Fibroblast of the conjunctiva (primary cell): ENCODE results near the gene GDPD4.

ENCODE experiments used
- DNase-seq: peaks from one replicate; pipeline ENCODE4 v3.0.0-alpha.2; 2010; ENCODE audit warnings: low read depth

GDPD4 gene

DNA sequence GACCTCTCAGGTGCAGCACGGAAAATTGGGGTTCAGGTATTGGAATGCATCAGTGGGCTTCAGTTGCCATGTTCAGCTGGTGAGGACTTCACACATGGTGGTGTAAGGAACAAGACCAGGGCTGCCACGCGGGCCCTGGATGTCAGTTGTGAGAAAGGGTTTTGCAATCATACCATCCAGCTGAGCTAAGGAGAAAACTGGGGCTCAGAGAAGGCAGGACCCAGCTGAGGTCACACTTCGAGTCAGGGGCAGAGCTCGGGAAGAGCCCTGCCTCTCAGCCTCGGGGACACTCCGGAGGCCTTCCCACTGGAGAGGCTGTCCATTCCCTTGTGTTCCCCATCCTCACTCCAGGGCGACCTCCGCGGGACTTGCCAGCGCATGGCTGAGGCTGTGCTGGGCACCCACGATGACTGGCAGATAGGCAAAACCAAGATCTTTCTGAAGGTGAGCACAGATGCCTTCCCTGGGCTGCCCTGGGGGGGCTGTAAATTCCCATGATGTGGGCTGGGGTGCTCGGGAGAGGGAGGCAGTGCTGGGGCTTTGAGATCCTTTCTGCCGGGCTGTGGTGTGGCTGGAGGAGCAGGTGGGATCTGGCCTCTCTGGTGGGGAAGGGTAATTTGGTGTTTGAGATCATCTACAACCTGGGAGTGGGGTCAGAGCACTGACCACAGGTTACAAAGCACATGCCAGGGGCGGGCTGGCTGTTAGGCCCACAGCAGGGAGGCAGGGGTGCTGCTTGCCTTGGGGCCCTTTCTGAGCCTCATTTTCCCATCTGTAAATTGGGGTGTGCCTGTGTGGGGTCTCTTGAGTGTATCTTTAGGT, 126.3 kb downstream of the GDPD4 start:
- DNase-seq, result no peak

DNA sequence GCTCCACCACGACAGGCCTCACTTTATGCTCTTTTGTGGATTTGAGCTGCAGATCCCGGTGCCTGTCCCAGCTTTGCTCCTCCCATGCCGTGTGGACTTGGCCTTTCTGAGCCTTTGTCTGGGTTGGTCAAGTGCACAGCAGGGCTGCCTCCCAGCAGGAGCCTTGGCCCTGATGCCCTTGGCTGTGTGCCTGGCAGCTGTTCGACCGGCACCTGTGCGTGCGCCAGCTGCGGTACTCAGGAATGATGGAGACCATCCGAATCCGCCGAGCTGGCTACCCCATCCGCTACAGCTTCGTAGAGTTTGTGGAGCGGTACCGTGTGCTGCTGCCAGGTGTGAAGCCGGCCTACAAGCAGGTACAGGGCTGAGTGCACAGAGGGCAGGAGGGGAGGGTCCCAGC, 126.9 kb downstream of the GDPD4 start:
- DNase-seq, result no peak

DNA sequence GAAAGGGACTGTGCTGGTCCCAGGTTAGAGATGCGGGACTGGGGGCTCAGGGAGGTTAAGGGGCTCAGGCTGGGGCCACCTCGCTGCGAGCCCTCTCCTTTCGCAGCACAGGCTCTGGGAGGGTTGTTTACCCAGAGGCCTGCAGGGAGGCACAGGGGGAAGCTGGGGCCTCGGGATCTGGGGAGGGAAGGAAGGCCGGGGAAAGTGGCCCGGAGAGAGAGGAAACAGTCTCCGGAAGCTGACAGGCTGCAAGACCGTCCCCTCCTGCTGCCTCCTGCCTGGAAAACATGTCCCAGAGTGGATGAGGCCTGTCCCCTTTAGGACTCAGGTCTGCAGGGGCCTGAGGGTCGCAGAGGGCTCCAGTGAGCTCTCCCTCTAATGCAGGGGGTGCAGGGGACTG, 128.0 kb downstream of the GDPD4 start:
- DNase-seq, result no peak

DNA sequence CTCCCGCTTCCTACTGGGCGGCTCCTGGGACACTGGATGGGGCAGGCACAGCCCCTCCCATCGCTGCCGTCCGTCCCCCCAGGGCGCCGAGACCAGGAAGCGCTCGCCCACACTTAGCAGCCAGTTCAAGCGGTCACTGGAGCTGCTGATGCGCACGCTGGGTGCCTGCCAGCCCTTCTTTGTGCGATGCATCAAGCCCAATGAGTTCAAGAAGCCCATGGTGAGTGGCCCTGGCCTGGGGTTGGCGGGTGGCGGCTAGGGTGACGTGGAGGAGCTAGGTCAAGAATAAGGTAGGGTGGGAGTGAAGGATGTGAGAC, 128.9 kb downstream of the GDPD4 start:
- no peak for DNase-seq

DNA sequence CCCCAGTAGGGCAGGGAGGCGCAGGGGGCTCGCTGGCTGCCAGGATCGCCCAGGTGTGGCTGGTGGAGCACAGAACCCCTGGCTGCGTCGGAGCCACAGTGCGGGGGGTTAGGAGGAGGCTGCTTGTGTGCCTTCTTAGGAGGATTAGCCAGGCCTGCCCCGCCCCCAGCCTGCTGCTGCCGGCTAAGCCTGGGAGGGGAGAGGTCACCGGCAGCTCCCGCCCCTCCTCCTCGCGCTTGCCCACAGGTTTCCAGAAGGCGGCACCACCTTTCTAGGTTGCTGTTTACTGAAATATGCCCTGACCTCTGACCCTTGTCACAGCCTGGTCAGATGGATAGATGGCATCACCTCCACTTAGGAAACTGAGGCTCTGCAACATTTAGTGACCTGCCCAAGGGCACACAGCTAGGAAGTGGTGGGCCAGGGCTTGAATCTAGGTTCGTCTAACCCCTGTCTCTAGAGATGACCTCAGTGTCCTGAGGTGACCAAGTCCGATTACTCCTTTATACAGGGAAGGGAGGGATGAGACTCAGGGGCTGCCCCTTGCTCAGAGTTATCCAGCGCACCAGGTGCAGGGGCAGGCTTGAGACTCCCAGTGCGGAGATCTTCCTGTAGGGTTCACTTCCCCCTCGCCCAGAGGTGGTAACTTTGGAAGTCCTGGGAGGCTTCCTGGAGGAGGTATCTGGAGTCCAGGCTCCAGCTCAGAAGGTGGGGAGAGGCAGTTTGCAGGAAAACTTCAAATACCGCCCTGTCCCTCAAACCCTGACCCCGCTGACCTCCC, 129.4 kb downstream of the GDPD4 start:
- DNase-seq, result no peak

DNA sequence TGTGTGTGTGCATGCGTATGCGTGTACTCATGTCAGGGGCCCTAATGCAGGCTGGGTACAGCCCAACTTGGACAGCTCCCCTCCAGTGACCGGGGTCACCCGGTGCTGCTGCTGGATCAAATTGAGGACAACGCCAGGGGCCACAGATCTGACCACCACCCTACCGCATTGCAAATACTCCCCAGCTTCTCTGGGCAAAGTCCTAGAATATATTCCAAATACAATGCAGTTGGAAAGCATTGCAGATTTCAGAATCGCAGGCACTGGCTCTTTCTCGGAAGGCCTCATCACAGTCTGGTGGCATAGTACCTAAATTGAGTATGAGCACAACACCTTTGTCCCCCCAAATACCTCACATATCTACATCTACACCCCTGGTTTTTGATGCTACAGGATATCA, 130.2 kb downstream of the GDPD4 start:
- no peak for DNase-seq

DNA sequence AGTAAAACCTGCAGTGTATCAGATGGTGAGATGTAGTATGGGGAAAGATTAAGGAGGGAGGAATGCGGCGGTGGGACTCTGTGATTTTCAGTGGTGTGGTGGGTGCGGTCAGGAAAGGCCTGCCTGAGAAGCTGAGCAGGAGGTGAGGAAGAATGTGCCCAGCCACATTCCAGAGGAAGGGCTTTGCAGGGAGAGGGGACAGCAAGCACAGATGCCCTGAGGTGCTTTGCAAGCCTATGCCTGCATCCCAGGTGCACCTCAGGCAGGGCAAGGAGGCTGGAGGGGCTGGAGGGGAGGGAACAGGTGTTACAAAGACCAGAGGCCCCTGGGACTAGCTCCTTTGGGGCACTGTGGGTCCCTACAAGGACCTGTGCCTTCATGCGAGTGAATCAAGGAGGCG, 131.4 kb downstream of the GDPD4 start:
- no peak for DNase-seq

DNA sequence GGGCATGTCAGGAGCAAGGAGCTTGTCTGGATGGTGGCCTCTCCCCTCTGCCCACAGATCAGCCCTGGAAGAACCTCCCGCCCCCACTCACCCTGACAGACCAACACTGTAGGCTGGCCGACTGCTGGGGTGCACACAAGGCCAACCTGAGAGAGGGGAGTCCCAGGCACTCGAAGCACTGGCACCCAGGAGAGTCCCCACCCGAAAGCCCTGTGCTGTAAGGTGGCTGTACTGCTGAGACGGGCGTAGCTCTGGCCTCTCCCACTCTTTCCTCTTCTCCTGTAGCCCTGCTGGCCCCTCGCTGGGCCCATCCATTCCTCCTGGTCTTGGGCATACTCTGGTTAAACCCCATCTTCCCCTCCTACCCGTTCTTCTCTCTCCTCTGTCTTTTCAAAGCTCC, 133.7 kb downstream of the GDPD4 start:
- DNase-seq, result no peak

DNA sequence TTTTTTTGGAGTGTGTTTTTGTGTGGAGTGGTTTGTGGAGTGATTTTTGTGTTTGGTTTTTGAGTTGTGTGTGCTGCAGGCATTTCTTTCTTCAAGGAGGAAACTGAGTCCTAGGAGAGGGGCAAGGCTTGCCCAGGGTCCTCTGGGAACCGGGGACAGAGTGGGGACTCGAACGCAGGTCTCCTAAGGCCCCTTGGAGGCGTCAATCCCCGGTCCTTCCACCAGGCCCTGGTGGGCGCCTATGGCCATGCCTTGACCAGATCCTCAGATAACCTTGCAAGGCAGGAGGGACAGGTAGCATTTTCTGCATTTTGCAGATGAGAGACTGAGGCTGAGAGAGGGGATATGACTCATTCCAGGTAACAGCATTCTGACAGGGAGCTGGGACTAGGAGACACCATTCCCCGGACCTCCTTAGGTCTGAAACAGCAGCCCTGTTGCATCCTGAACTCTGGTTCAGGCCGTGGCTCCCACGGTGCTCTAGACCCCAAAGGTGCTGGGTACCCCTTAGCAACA, 134.3 kb downstream of the GDPD4 start:
- DNase-seq, result no peak
